ENCODE measurements around the gene CDC42EP5.

Gene CDC42EP5

GRCh38 chr19:54444737-54445136, 28.4 kb downstream of the CDC42EP5 start:
- DNase-seq, result no peak

DNA sequence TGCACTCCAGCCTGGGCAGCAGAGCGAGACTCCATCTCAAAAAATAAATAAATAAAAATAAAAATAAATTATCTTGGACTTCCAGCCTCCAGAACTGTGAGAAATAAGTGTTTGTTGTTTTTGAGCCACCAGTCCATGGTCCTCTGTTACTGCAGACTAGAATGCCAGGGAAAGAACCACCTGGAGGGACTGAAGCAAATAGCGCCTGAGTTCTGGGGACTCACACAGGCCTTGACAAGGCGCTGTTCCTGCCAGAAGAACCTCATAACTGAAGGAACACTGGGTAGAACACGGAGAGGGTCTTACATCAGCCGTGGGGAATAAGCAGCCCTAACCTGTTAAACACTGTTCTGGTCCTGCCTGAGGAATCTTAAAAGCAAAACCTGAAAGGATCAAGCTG, 32.5 kb downstream of the CDC42EP5 start:
- DNase-seq, result no peak

DNA sequence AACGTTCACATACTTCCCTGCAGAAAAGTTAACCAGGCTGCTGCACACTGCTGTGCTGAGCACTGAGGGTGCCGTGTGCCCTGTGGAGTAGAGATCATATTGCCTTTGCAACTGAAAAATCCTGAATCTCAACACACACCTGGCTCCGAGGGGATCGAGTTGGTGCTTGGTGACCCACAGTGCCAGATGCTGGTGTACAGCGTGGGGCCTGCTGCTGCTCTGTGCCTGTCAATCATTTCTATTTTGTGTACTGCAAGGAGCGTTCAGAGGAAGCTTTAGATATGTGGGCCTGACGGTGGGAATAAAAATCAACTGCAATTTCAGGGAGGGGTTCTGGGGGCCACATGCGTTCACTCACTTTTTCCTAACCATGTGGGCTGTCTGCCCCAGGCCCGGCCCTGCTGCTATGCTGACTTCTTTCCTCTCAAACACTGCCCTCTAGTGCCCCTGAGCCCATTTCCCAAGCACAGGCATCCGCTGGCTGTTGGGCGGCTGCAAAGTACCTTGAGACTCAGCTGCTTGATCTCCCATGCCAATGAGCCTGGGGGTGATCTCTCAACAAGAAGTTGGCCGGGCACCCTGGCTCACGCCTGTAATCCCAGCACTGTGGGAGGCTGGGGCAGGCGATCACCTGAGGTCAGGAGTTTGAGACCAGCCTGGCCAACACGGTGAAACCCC, 33.8 kb downstream of the CDC42EP5 start:
- DNase-seq, result no peak

DNA sequence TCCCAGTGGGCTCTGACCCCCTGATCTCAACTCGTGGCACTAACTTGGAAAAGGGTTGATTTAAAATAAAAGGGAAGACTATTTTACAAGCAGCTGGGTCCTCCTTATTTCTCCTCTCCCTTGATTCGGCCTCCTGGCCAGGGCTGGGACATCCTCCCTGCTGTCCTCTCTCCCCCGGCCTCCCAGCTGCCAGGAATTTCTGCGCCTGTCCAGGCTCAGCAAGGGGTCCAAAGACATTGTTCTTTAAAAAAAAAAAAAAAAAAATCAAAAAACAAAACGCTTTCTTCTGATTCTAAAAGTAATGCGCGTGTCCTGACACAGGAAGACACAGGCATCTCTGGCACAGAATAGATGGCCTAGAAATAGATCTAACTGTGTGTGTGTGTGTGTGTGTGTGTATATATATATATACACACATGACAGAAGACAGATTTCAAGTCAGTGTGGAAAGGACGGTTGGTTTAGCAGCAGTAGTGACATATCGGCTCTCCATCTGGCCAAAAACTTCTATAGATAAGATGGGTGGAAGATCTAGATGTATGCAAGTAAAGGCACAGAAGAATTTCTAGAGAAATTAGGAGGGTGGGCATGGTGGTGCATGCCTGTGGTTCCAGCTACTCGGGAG, 36.4 kb downstream of the CDC42EP5 start:
- DNase-seq, result no peak

DNA sequence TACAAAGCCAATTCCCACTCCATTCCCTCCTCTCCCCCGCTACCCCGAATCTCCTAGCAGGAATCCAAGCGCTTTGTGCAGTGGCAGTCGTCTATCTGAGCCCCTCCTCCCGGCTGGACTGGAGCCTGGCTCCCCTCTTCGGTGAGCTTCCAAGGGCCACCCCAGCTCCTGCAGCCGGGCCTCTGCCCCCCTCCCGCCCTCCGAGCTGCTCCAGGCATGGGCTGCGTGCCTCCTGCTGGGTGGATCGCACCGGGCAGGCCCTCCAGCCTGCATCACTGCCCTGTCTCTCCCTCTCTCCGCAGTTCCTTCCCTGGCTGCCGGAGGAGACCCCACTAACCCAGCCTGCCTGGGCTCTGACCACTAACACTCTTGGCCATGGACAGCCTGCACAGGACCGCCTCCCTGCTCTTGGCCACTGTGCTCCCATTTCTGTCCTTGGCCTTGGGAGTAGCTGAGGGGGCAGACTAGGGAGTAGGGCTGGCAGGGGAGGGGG, 37.0 kb downstream of the CDC42EP5 start:
- DNase-seq, result no peak

DNA sequence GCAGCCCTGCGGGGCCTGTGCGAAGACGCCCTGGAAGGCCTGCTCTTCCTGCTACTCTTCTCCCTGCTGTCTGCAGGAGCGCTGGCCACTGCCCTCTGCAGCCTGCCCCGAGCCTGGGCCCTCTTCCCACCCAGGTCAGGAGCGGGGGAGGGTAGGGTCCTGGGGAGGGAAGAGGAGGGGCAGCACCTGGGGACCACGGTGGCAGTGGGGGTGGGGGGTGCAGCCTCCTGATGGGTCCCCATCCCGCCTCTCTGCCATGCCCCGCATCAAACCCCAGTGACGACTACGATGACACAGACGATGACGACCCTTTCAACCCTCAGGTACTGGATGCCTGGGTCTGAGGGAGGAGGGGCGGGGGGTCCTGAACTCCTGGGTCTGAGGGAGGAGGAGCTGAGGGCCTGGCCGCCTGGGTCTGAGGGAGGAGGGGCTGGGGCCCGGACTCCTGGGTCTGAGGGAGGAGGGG, 37.5 kb downstream of the CDC42EP5 start:
- DNase-seq, result no peak

DNA sequence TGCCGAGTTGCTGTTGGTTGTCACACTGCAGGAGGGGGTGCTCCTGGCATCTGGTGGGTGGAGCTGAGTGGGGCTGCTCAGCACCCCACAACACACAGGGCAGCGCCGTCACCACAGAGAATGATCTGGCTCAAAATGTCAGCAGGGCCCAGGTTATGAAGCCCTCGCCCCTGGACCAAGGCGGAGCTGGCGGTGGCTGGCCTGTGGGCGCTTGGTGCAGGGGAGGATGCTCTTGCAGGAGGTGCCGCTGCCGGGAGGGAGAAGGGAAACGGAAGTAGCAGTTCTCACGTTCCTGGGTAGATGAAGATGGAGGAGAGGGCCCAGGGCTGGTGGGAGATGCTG, 38.3 kb downstream of the CDC42EP5 start:
- no peak for DNase-seq

GRCh38 chr19:54434112-54434872, 38.8 kb downstream of the CDC42EP5 start:
- DNase-seq, result no peak

DNA sequence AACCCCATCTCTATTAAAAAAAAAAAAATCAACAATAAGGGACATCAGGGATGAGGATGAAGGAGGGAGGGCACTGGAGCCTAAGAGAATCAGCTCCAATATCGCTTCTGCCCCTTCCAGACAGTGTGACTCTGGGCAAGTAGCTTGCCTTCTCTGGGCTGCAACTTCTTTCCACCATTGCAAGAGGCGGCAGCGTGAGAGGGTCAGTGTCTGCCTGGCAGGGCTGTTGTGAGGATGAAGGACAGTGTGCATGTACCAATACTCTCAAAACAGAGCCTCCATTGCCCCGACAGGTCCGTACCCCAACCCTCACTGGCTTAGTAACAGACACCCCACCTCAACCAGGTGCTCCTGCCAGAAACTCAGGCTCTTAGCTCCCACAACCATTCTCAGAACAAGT, 39.4 kb downstream of the CDC42EP5 start:
- no peak for DNase-seq

- DNase-seq, result no peak
These were observed 40.9 kb downstream of the CDC42EP5 start for GRCh38 chr19:54432144-54432738.

DNA sequence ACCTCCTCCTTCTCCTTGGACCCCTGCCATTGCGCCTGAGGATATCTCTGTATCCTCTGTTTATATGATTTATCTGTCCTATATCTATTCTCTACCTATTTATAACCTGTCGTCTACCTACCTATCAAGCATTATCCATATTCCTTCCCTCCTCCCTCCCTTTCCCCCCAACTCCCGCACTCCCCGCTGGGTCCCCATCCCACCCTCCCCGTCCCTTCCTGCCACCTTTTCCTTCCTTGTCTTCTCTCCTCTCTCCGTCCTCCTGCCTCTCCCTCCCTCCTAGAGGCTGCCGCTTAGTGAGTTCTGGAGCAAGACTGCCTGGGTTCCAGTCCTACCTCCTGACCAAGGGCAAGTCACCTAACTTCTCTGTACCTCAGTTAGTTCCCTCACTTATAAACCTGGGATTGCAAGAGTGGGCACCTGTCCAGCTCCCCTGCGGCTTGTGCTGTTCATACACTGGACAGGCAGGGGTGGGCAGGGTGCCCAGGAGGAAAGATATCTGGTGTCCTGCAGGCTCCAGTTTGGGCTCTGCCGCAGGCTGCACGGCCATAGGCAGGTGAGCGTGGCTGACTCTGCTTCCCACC, 41.7 kb downstream of the CDC42EP5 start:
- DNase-seq, result no peak

DNA sequence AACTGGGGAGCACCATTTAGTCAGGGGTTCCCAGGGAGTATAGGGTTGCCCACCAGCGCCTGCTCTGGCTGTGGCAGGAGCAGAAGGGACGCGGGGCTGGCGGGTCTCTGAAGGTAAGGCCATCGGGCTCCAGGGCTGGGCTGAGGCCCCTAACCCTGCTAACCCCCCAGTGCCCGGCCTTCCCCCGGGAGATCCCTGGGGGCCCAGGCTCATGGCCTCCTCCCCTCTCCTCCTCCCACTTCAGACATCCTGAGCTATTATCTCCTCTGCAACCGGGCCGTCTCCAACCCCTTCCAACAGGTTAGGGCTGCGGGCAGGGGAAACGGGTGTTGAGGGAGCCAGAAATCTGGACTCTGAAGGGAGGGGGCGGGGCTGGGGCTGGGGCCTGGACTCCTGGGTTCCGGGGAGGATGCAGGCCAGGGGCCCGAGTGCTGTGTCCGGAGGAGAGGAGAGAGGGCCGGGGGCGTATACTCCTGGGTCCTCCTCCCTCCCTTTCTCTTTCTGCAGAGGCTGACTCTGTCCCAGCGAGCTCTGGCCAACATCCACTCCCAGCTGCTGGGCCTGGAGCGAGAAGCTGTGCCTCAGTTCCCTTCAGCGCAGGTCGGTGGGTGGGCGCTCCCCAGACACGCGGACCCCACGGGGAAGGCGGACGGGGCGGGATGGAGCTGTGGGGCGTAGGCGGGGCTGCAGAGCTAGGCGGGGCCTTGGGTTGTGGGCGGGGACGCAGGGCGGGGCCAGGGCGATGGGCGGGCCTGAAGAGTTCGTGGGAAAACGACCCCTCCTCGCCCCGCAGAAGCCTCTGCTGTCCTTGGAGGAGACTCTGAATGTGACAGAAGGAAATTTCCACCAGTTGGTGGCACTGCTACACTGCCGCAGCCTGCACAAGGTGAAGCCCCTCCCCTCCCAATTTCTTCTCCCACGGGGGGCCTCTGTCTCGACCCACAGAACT, 42.5 kb downstream of the CDC42EP5 start:
- DNase-seq, result no peak

GRCh38 chr19:54429545-54430227, 43.4 kb downstream of the CDC42EP5 start:
- no peak for DNase-seq

DNA sequence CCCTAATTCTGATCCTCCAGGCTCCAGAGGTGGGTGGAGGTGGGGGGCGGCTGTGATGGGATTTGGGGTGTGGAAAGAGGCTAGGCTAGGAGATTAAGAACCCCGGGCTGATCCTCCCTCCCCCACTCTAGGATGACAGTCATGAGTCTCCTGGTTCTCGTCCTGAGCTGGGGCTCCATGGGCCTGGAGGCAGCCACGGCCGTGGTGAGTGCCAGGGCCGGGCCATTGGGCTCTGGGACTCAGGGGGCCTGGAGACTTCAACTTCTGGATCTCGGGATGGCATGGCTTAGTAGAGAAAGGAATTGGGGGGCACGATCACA, 44.0 kb downstream of the CDC42EP5 start:
- DNase-seq, result no peak

- DNase-seq, result no peak
These were observed 44.5 kb downstream of the CDC42EP5 start for GRCh38 chr19:54428323-54429175.

- DNase-seq, result no peak
These were observed 45.5 kb downstream of the CDC42EP5 start for GRCh38 chr19:54427586-54427985.

DNA sequence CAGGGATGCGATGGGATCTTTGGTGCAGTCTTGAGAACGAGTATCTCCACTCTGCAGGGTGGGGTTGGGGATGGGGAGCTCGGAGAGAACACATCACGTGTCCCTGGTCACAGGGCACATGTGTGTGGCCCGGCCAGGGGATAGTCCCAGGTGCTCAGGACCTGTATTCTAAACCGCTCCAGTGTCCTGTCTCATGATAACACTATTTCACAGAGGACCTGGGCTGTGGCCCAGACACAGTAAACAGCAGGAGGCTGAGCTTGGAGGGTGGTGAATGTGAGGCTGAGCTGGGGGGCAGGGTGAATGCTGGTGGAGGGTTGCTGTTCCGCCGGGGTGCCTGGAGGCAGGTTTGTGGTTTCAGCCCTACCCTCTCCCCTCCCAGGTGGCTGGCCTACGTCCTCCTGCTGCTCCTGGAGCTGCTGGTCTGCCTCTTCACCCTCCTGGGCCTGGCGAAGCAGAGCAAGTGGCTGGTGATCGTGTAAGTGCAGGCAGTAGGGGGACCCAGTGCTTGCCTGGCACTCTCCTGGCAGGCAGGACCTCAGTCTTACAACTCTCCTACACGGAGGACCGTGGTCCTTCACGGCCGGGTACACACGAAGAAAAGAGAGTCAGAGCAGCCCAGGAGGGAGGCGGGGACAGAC, 46.7 kb downstream of the CDC42EP5 start:
- no peak for DNase-seq

DNA sequence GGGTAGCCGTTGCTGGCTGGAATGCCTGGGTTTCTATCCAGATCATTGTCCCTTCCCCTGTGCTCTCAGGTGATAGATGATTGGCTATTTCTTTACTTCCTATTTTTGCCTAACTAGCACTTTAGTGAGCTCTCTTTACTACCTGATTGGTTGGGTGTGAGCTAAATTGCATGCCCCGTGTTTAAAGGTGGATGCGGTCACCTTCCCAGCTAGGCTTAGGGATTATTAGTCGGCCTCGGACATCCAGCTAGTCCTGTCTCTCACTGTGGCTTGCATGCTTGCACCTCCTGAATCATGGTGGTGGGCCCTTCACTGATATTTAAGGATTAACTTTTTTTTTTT, 47.7 kb downstream of the CDC42EP5 start:
- DNase-seq, result no peak

- no peak for DNase-seq
These were observed 48.3 kb downstream of the CDC42EP5 start for GRCh38 chr19:54424660-54425381.

Data from DMS 273 treated with DMSO at 0.1 percent for 48 hours (cell line).